ENCODE measurements around the gene UBALD2. TPM values are rescaled to one million over a fixed set of nuclear protein-coding genes. Genes with fewer than 3 reads are reported as not detected.
"Not testable (repeated sequence)": the region's sequence is repeated elsewhere in the genome, so short reads cannot be mapped to it uniquely, and the experiment has no call there.

Gene UBALD2
- total RNA-seq, 1 donor from 2014 or later: 28.1 TPM

DNA sequence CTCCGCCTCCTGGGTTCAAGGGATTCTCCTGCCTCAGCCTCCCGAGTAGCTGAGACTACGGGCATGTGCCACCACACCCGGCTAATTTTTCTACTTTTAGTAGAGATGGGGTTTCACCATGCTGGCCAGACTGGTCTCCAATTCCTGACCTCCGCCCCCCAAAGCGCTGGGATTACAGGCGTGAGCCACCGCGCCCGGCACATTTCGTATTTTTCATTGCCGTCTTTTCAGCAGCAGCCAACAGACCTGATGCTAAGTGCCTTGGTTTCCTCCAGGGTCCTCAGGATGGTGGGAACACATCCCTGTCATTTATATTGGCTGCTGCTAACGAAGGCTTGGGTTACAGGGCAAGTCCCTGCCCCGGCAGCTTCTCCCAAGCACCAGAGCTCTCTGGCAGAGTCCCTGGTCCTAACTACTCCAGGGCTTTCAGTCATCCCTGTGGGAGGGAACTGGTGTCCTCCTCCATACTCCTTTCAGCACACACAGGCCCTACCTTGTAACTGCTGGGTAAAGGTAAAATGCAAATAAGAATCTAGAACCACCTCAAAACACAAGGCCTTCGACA, 23.4 kb upstream of the UBALD2 start:
- DNase-seq: no peak
- intact Hi-C loops (cut with DNase I): no loop called here
- no peak for ATAC-seq (ENCODE audit: poor library complexity)

DNA sequence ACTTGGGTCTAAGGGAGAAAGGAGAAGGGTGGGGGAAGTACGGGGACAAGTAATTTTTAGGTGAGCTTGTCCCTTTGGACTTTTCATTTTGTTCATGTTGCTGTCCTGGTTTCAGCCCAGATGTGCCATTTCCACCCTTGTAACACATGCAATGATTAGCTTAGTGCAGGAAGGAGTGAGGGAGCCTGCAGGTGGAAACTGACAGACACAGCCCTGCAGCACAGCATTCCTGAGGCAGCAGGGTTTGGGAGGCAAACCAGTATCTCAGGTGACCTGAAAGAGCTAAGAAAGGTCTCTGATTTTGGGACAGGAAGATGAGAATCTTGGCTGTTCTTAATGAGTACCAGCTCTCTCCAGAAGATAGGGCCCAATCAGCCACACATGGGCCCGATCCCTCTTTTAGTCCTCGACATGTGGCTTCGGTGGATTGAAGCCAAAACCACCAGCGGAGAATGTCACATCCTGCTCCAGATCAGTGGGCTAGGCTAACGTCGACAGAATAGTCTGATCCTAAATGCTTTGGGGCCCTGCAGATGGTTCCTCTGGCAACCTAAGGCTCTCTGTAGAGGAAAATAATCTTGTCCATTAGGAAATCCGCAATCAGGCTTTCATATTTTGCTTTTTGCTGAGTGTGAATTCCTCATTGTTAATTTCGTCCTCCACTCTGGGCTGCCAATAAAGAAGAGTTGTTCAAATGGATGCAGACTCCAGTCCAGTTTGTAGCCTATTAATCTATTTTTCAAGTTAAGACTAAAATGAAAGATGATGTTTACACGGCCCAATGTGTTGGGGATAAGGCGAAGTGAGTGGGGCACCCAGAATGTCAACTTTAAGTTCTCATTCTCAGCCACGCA, 21.1 kb upstream of the UBALD2 start:
- DNase-seq: no peak
- no peak for ATAC-seq (ENCODE audit: poor library complexity)
- intact Hi-C loops (cut with DNase I): no loop called here

DNA sequence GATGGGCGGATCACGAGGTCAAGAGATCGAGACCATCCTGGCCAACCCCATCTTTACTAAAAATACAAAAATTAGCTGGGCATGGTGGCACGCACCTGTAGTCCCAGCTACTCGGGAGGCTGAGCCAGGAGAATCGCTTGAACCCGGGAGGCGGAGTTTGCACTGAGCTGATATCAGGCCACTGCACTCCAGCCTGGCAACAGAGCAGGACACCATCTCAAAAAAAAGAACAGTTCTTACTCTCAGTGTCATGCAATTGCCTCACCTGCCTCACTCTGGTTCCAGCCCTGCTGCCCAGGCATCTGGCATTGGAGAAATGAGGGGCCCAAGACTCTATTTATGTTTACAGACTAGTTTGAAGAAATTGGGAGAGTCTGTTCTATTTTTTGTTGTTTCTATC, 20.4 kb upstream of the UBALD2 start:
- intact Hi-C loops (cut with DNase I); ATAC-seq (ENCODE audit: poor library complexity); DNase-seq: not testable (repeated sequence)

DNA sequence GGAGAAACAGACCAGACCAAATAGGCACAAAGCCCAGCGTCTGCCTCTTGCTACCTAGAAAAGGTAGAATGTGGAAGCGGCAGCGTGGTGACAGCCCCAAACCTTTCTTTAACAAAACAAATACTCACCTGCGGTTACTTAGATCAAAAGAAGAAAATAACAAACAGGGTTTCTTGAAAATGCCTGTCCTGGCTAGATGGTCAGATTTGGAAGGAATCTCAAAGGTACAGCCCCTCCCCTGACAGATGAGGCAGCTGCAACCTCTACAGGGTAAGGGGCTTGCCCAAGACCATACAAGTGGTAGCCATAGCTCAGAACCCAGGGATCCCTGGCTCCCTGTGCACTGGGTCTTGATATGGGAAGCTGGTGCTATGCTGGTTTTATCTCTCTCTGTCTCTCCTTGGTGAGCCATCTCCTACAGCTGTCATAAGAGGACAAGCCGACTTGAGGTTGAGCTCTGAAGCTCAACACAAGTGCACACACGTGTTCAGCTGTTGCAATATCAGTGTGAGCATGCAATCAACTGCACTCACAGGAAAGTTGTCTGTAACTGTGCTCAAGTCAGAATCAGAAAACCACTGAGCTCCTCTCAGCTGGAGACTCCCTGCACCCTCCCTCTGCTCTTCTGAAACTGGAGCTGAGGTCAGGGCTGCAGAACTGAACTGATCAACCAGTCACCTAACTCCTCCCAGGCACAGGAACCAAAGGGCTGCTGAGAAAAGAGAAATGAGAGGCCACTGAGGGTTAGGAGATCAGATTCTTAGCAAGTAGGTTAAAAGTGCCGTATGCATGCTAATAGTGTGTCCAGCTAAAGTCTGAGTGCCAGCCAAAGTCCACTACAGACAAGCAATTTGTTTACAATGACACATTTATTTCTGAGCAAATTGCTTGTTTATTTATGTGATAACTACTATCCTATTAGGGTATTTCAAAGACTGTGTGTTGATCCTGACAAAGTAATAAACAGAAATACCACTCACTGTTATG, 18.8 kb upstream of the UBALD2 start:
- ATAC-seq (ENCODE audit: poor library complexity): peak; percentile 15
- intact Hi-C loops (cut with DNase I): no loop called here
- DNase-seq: no peak

DNA sequence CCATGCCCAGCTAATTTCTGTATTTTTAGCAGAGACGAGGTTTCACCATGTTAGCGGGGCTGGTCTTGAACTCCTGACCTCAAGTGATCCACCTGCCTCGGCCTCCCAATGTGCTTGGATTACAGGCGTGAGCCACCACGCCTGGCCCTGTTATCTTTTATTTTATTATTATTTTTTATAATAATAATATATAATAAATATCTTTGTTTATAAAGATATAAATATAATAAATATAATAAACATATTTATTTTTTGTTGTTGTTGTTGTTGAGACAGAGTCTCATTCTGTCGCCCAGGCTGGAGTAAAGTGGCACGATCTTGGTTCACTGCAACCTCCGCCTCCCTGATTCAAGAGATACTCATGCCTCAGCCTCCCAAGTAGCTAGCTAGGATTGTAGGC, 17.8 kb upstream of the UBALD2 start:
- intact Hi-C loops (cut with DNase I): no loop called here
- DNase-seq: no peak
- ATAC-seq (ENCODE audit: poor library complexity): no peak

DNA sequence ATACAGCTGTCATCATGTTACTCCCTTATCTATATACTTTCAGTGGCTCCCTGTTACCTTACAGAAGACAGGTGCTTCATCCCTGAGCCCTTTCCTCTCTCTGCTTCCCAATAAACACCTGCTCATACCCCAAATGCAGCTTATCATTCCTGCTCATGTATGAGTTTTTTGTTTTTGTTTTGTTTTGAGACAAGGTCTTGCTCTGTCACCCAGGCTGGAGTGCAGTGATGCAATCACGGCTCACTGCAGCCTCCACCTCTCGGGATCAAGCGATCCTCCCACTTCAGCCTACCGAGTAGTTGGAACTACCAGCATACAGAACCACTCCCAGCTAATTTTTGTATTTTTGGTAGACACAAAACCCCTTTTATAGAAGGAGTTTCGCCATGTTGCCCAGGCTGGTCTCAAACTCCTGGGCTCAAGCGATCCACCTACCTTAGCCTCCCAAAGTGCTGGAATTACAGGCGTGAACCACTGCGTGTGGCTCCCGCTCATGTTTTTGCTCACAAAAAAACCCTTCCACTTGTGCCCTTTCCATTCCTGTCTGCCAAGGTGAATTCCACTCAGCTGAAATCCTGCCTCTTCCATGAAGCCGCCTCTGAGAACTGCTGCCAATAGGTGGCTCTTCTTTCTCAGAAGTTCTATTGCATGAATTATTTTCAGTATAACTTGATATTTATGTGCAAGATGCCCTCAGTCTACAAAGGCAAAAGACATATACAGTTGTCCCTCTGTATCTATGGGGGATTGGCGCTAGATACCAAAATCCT, 16.9 kb upstream of the UBALD2 start:
- intact Hi-C loops (cut with DNase I): no loop called here
- ATAC-seq (ENCODE audit: poor library complexity) (no peak), DNase-seq (no peak)

DNA sequence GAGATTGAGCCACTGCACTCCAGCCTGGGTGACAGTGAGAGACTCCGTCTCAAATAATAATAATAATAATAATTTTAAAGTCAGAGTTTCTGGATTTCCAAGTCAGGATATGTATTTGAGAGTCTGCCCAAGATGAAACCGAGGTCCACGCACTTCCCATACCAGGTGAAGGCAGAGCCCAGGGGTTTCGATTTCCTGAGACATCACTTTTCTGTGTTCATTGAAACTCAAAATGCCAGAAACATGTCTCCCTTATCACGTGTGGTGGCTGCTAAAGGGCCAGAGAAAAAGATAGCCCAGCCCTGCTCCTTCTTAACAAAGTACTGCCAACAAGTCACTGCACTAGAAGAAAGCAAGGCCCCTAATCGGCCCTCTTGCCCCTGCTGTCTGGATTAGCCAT, 15.0 kb upstream of the UBALD2 start:
- ATAC-seq (ENCODE audit: poor library complexity) (no peak), DNase-seq (no peak)
- intact Hi-C loops (cut with DNase I): no loop called here

DNA sequence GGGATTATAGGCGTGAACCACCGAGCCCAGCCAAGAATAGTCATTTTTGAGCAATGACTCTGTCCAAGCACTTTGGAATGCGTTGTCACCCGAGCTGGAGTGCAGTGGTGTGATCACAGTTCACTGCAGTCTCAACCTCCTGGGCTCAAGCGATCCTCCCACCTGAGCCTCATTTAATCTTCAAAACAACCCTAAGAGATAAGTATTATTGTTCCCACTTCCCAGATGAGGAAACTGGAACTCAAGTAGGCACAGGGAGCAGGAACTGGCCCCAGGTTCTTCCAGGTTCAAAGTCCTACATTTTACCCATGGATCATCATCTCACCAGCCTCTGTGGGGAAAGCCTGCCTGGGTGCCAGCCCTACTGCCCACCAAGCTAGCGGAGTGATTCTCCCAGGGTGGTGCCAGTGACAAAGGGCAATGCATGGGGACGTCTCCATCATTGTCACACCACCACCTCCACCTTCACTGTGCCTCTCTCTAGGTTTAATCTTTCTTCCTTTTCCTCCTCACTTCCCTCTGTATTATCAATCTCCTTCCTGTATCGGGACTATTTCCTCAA, 13.6 kb upstream of the UBALD2 start:
- ATAC-seq (ENCODE audit: poor library complexity): no peak
- no peak for DNase-seq
- intact Hi-C loops (cut with DNase I): no loop called here

DNA sequence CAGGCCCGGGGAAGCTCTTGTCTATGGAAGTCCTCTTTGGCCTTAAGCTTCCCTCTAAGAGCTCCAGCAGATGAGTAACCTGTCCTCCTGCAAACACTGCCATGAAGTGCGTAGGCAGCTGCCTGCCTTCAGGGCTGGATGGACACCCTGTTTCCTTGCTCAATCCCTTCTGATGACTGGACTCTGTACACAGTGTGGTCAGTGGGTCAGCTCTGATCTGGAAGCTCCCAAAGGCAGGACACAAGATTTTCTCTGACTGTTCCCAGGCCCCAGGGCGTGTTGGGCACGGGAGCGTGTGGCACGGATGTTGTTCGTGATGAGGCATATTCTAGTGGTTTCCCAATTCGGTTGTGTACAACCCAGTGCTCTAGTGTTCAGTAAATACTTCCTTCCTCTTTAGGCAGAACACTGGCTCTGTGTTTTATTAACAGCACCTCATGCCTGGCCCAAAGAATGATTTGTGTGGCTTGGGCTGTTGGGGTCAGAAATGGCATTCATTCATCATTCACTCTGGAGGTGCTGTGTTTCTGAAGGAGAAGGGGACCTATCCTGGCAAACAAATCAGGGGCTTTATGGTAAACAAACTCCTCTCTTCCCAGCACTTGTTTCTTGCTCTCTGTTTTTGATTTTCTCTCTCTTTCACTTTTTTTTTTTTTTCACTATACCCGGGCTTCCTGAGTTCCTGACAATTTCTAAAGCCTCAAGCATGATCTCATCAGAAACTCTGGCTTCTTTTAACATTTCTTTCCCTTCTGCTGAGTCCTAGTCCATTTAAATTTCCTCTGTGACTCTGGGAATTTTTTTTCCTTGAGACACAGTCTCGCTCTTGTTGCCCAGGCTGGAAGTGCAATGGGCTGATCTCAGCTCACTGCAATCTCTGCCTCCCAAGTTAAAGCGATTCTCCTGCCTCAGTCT, 12.9 kb upstream of the UBALD2 start:
- intact Hi-C loops (cut with DNase I): no loop called here

DNA sequence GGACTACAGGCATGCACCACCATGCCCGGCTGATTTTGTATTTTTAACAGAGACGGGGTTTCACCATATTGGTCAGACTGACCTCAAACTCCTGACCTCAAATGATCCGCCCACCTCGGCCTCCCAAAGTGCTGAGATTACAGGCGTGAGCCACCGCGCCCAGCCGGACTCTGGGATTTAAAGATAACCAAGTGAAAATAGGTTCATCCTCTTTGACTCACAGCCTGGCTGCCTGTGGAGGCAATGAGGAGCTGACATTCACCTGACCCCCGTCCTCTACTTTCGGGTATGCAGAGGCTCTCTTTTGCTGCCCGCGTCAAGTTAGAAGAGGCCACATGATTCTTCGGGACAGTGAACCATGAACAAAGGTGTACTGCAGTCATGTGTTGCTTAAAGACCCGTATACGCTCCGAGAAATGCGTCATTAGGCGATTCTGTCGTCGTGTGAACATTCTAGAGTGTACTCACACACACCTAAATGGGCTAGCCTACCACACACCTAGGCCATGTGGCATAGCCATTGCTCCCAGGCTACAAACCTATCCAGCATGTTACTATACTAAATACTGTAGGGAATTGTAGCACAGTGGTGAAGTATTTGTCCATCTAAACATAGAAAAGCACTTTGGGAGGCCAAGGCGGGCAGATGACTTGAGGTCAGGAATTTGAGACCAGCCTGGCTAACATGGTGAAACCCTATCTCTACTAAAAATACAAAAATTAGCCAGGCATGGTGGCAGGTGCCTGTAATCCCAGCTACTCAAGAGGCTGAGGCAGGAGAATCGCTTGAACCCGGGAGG, 12.0 kb upstream of the UBALD2 start:
- DNase-seq; intact Hi-C loops (cut with DNase I); ATAC-seq (ENCODE audit: poor library complexity): not testable (repeated sequence)

More for the DNA sequence above, 12.9 kb upstream of the UBALD2 start:
- peak; percentile 72 for DNase-seq
- ATAC-seq (ENCODE audit: poor library complexity): peak; percentile 80

DNA sequence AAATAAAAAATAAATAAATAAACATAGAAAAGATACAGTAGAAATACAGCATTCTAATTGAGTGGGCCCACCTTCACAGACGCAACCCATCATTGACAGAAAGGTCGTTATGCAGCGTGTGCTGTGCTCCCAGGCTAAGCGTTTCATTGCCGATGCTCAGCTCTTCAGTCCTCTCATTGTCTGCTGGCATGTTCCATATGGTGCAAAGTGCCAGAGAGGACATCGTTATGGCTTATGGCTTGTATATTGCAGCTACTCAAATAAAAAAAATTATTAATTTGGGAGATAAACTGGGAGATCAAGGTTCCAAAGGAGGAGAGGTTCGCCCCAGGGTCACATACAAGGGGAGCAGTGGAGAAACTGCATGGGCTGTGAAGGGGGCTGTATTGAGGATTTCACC, 11.3 kb upstream of the UBALD2 start:
- DNase-seq (no peak), ATAC-seq (ENCODE audit: poor library complexity) (no peak)
- intact Hi-C loops (cut with DNase I): no loop called here

DNA sequence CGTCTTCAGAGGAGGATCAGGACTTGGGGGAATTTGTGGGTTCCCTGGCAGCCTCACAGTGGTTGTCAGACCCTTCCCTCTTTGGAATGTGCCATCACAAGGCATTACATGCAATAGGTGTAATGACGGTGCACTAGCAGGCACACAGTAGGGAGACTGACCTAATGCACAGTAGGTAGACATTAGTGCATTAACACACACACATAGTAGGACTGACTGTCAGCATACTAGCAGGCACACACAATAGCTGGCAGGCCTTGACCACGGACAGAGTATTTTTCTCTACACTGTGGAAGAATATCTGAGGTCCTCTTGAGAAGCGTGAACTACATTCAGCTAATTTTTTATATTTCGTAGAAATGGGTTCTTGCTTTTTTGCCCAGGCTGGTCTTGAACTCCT, 10.9 kb upstream of the UBALD2 start:
- ATAC-seq (ENCODE audit: poor library complexity) (no peak), DNase-seq (no peak)
- intact Hi-C loops (cut with DNase I): no loop called here

DNA sequence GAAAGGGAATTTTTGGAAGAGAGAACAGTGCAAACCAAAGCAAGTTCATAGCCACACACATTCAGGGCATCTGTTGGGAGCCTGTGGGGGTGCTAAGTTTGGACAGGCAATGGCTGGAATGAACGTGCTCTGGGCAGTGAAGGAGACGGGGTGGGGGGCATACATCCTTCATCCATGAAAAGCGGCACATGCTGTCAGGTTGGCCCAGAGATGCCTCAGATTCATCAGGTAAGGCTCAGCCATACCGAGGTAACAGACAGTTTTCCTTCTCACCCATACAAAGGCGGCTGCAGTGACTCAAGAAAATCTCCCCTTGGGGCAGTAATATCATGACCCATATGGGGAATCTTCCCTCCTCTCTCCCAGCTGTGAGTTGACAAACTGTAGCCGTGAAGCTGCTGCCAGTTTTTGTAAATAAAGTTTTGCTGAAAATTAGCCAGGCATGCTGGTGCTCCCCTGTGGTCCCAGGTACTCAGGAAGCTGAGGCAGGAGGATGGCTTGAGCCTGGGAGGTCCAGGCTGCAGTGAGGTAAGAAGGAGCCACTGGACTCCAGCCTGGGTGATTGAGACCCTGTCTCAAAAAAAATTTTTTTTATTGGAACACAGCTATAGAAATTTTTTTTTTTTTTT, 9.2 kb upstream of the UBALD2 start:
- intact Hi-C loops (cut with DNase I): no loop called here
- DNase-seq: no peak
- no peak for ATAC-seq (ENCODE audit: poor library complexity)

DNA sequence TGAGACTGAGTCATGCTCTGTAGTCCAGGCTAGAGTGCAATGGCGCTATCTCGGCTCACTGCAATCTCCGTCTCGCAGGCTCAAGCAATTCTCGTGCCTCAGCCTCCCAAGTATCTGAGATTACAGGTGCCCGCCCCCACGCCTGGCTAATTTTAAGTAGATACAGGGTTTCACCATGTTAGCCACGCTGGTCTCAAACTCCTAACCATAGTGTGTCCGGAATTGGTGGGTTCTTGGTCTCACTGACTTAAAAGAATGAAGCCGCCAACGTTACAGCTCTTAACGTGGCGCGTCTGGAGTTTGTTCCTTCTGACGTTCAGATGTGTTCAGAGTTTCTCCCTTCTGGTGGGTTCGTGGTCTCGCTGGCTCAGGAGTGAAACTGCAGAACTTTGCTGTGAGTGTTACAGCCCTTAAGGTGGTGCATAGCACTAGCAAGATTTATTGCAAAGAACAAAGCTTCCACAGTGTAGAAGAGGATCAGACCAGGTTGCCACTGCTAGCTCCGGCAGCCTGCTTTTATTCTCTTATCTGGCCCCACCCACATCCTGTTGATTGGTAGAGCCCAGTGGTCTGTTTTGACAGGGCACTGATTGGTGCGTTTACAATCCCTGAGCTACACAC, 8.6 kb upstream of the UBALD2 start:
- intact Hi-C loops (cut with DNase I); ATAC-seq (ENCODE audit: poor library complexity); DNase-seq: not testable (repeated sequence)

DNA sequence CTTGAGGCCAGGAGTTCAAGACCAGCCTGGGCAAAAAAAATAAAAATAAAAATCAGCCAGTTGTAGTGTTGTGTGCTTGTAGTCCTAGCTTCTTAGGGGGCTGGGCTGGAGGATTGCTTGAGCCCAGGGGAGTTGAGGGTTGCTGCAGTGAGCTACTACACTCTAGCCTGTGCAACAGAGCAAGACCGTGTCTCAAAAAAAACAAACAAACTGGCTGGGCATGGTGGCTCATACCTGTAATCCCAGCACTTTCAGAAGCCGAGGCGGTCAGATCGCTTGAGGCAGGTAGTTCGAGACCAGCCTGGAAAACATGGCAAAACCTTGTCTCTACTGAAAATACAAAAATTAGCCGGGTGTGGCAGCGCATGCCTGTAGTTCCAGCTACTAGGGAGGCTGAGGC, 4.9 kb upstream of the UBALD2 start:
- DNase-seq: peak; percentile 5
- no peak for ATAC-seq (ENCODE audit: poor library complexity)
- intact Hi-C loops (cut with DNase I): no loop called here

DNA sequence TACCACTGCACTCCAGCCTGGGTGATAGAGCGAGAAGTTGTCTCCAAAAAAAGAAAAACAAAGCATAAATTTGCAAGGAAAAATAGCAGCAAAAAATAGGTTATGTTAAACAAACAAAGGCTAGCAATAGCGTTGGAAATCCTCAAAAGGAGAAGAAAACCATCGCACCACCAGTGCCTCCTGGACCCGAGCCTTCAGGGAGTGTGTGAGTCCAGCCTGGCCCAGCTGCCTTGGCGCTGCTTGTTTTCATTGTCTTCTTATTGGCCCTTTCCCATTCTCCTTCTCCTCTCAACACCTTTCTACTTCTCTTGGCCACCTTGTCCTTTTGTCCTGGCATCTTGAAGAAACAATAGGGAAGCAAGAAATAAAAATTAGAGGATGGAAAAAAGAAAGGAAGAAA, 4.5 kb upstream of the UBALD2 start:
- no peak for ATAC-seq (ENCODE audit: poor library complexity)
- intact Hi-C loops (cut with DNase I): no loop called here
- peak; percentile 10 for DNase-seq
